K562 (cell line): ENCODE data around the gene LUC7L3. TPM values are rescaled to one million over a fixed set of nuclear protein-coding genes. Genes with fewer than 3 reads are reported as not detected.
A peak's percentile ranks its signal among the peaks of the same experiment; 100 is the strongest.

Experiments used
- ATAC-seq: fragments of 200-7000 bp; cut with Tn5 transposase; 3 replicates; pipeline ENCODE4 v1.9.1; 2020; ENCODE audit warnings: moderate library complexity
- BruUV-seq: library from RNA; stranded (reverse); fragments of 400-500 nt; replicated peaks from 2 replicates; lab custom pipeline; 2021; lab: Mats Ljungman, UMichigan
- CTCF ChIA-PET: fragments of 300-600 bp; formaldehyde crosslinking; extraction: SDS; loops from one replicate; lab custom pipeline; 2021; ENCODE audit warnings: low intra/inter-chr PET ratio; lab: Yijun Ruan, JAX
- POLR2A ChIA-PET: fragments of 300-600, 350-650 bp; sonication (Branson Sonifier 250); formaldehyde crosslinking; extraction: SDS; loops from one replicate; lab custom pipeline; 2021; ENCODE audit warnings: antibody characterized with exemption, inconsistent platforms; lab: Yijun Ruan, JAX
- DNase-seq, 4 experiments: peaks; one replicate each; pipeline versions ENCODE4 v3.0.0 to v3.0.0-alpha.2; 2011 to 2018; ENCODE audit warnings: low spot score in 3 of 4, mixed read lengths in 3 of 4; ENCODE audit errors: extremely low read depth in 1 of 4
- FAIRE-seq: peaks from 2 replicates; lab custom pipeline; 2011; peaks lifted over from hg19 to GRCh38; lab: Jason Lieb, UNC
- H2AFZ ChIP-seq: 2 replicates; pipeline ENCODE4 v1.6.0; 2011; ENCODE audit warnings: low read depth, low read length, control low read depth, inconsistent platforms
- H3K27ac ChIP-seq: fragments of 200-600 bp; 3 replicates; pipeline ENCODE4 v1.8.0; 2011; ENCODE audit warnings: low read depth, mild to moderate bottlenecking, control low read depth, inconsistent platforms, low read length, moderate library complexity, mixed read lengths; ENCODE audit errors: extremely low read depth
- H3K27me3 ChIP-seq, 2 experiments: fragments of 300-600 bp in 1 of 2; 2 replicates in 1 of 2; 3 replicates in 1 of 2; pipeline versions ENCODE4 v1.6.0 to v1.8.0; 2011; ENCODE audit warnings: inconsistent platforms in 2 of 2, low read length in 2 of 2, mild to moderate bottlenecking in 1 of 2, mixed read lengths in 1 of 2, moderate library complexity in 1 of 2; ENCODE audit not compliant: control insufficient read depth in 2 of 2, insufficient read depth in 2 of 2
- H3K36me3 ChIP-seq: fragments of 300-600 bp; 3 replicates; pipeline ENCODE4 v1.8.0; 2011; ENCODE audit warnings: mild to moderate bottlenecking, low read length, inconsistent platforms; ENCODE audit not compliant: control insufficient read depth, insufficient read depth
- H3K4me1 ChIP-seq, 2 experiments: fragments of 200-600 bp in 1 of 2; replicated peaks in 1 of 2; 2 replicates in 1 of 2; 3 replicates in 1 of 2; pipeline versions ENCODE4 v1.5.1 to v1.8.0; 2011; ENCODE audit warnings: inconsistent platforms in 2 of 2, low read length in 2 of 2, mild to moderate bottlenecking in 1 of 2, mixed read lengths in 1 of 2, moderate library complexity in 1 of 2; ENCODE audit not compliant: control insufficient read depth in 2 of 2, insufficient read depth in 2 of 2
- H3K4me2 ChIP-seq: 2 replicates; pipeline ENCODE4 v1.6.1; 2011; ENCODE audit warnings: low read length, control low read depth, inconsistent platforms, mixed read lengths; ENCODE audit not compliant: insufficient read depth
- H3K4me3 ChIP-seq: fragments of 200-600 bp; sonication (generic), shearing (Covaris generic); 2 replicates; pipeline ENCODE4 v1.5.1; 2016; ENCODE audit warnings: control low read depth, inconsistent platforms
- H3K79me2 ChIP-seq: fragments of 200-600 bp; 3 replicates; pipeline ENCODE4 v1.8.0; 2011; ENCODE audit warnings: low read length, inconsistent platforms; ENCODE audit not compliant: control insufficient read depth, insufficient read depth
- H3K9ac ChIP-seq, 2 experiments: 2 replicates each; pipeline versions ENCODE4 v1.6.0 to v1.6.1; 2011; ENCODE audit warnings: low read depth in 2 of 2, low read length in 2 of 2, control low read depth in 1 of 2, inconsistent platforms in 1 of 2, mild to moderate bottlenecking in 1 of 2, mixed read lengths in 1 of 2; ENCODE audit not compliant: insufficient read depth in 1 of 2
- H3K9me1 ChIP-seq: one replicate; pipeline ENCODE4 v1.6.0; 2011; ENCODE audit warnings: inconsistent platforms, mild to moderate bottlenecking, low read length, moderate library complexity; ENCODE audit not compliant: control insufficient read depth, insufficient read depth
- H3K9me3 ChIP-seq: replicated peaks from 2 replicates; pipeline ENCODE4 v1.5.1; 2011; ENCODE audit warnings: low read depth, low read length, inconsistent platforms; ENCODE audit not compliant: control insufficient read depth, insufficient read depth
- H4K20me1 ChIP-seq: replicated peaks from 2 replicates; pipeline ENCODE4 v1.6.1; 2011; ENCODE audit warnings: low read length, inconsistent platforms, mixed read lengths; ENCODE audit not compliant: control insufficient read depth, insufficient read depth
- ZNF121 ChIP-seq: sonication (generic); formaldehyde crosslinking; conservative IDR thresholded peaks from 2 replicates; pipeline ENCODE4 v1.8.0; 2022; ENCODE audit warnings: missing genetic modification reagents
- ZNF398 ChIP-seq: fragments of 250-450 bp; sonication (Bioruptor Pico); IDR thresholded peaks from 2 replicates; pipeline ENCODE4 v1.8.0; 2021; ENCODE audit warnings: moderate library complexity, mild to moderate bottlenecking, inconsistent platforms
- WGBS: fragments of 100-300 bp; shearing (Covaris generic); methylation state at CpG from one replicate; pipeline ENCODE4 v1.1.6; 2016; ENCODE audit warnings: low coverage, mixed read lengths; ENCODE audit not compliant: insufficient coverage; ENCODE audit errors: missing lambda C conversion rate; 5-methylcytosine and 5-hydroxymethylcytosine counted together
- in situ Hi-C: fragments of 300-500 bp; cut with MboI; formaldehyde crosslinking; loops from 4 replicates; pipeline ENCODE4 v1.15.0; 2018; ENCODE audit warnings: inconsistent platforms, mixed read lengths
- intact Hi-C: fragments of 100-400 bp; cut with micrococcal nuclease; formaldehyde crosslinking; loops from 2 replicates; pipeline ENCODE4 v1.14.2; 2022
- polyA plus RNA-seq, 8 experiments: library from polyadenylated mRNA; depleted of rRNA in 4 of 8; stranded (reverse) in 5 of 8; unstranded in 3 of 8; fragments of >200 nt; fragmentation: Nextera tagmentation in 2 of 8; fragmentation: Illumina TruSeq in 1 of 8; extraction: Ambion mirVana in 2 of 8; extraction: Trizol in 1 of 8; gene quantifications; 2 replicates each; pipeline versions ENCODE4 v1.2.1 to v1.2.3, GENCODE V29; 2011 to 2014; ENCODE audit warnings: inconsistent platforms in 1 of 8, missing spikeins in 1 of 8
- total RNA-seq, 7 experiments: library from RNA; depleted of rRNA in 6 of 7; stranded (reverse); fragments of >200 nt in 6 of 7; fragmentation: Illumina TruSeq in 2 of 7; extraction: Trizol in 2 of 7; gene quantifications; 2 replicates each; pipeline versions ENCODE4 v1.2.1 to v1.2.3, GENCODE V29; 2011 to 2021; ENCODE audit warnings: low replicate concordance in 1 of 7

LUC7L3 gene
- total and polyA plus RNA-seq, 9 of the 15 experiments (the other 6 are each of a cell fraction or from before 2014, with no cell fraction given): 80.8 to 284 (median 127) TPM

GRCh38 chr17:50778988-50779387 lies 59.6 kb downstream of the LUC7L3 start:
- in situ Hi-C loops (no loop called here), intact Hi-C loops (no loop called here)
- ATAC-seq (no peak), DNase-seq (no peak), FAIRE-seq (no peak)
- no peaks in the 10 kb centered on the region for H4K20me1 ChIP-seq
- no peak overlapping the region for H3K4me2 ChIP-seq
- H3K79me2 ChIP-seq: no peaks in the 10 kb centered on the region
- H3K36me3 ChIP-seq: no peaks in the 10 kb centered on the region
- no peaks in the 10 kb centered on the region for H3K27me3 ChIP-seq
- no peak overlapping the region for H2AFZ ChIP-seq
- ChIA-PET CTCF (no interaction called here), POLR2A (interaction anchor here (0.6 to 1.8 kb wide), 4 partner anchors 8 to 60 kb away, joined by 3 to 8 read pairs (median 4); no protein-coding TSS in a partner anchor)
- H3K9me3 ChIP-seq: no peaks in the 10 kb centered on the region
- H3K4me3 ChIP-seq: no peak overlapping the region
- no peaks in the 10 kb centered on the region for H3K9me1 ChIP-seq
- H3K27ac ChIP-seq: no peak overlapping the region
- no TSS peak for BruUV-seq
- peaks cover 0 to 4% of the 10 kb centered on the region in 2 experiments; a peak in 1 of 5 replicates for H3K4me1 ChIP-seq
- WGBS: 30% methylated on average over 4 of the region's 4 CpGs
- H3K9ac ChIP-seq: no peak overlapping the region
- TF ChIP-seq ZNF121 (CRISPR knock-in tag): peak; percentile 63
- no peak for TF ChIP-seq ZNF398 (CRISPR knock-in tag)
- TF ChIP-seq, all 486 proteins: peak for 1
